GM19397 (cell line): ENCODE results near the gene DARS1.

Experiments
- ATAC-seq: cut with Tn5 transposase; IDR thresholded peaks from one replicate; pipeline ENCODE4 v1.9.1; 2021; ENCODE audit warnings: mild to moderate bottlenecking, moderate library complexity; ENCODE audit not compliant: unreplicated experiment

DARS1 gene

GRCh38 chr2:136016427-136016826 lies 31.0 kb upstream of the DARS1 start:
- ATAC-seq = no peak

- ATAC-seq = no peak
Measured at GRCh38 chr2:136015699-136016098, 30.3 kb upstream of the DARS1 start.

- no peak for ATAC-seq
Measured at GRCh38 chr2:136014411-136014810, 29.0 kb upstream of the DARS1 start.

DNA sequence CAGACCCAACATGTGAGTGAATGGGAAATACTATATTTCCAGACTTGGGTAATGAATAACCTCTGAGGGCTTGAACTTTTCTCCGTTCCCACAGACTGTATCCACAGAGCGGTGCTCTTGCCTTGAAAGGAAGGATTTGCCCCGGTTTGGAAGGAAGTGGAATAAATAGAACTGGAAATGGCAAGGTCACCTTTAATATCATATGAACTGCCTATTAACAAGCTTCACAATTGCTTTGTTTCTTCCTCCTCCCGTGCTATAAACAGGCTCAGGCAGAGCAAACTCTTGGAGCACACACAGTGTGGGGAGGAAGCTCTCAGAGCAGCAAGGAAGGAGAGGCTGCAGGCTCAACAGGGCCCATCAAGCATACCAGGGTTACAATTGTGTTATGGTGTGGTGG lies 28.5 kb upstream of the DARS1 start:
- ATAC-seq = no peak

- ATAC-seq = no peak
Measured at GRCh38 chr2:136013136-136013685, 27.8 kb upstream of the DARS1 start.

DNA sequence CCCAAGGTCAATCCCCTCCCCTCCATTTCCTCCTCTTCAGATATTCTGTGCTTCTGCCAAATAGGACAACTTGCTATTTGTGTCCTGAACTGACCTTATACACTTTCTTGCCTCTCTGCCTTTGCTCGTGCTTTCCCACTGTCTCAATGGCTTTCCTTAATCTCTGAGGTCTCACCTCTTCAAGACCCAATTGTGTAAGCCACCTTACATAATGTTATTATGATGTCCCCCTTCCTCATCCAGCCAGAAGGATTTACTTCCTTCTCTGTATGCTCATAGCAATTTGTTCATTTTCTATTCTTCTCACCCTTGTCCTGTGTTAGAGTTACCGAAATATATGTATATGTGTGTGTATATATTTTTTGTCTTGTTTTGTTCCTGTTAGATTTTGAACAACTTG lies 26.9 kb upstream of the DARS1 start:
- no peak for ATAC-seq

GRCh38 chr2:136010126-136010525 lies 24.7 kb upstream of the DARS1 start:
- no peak for ATAC-seq

DNA sequence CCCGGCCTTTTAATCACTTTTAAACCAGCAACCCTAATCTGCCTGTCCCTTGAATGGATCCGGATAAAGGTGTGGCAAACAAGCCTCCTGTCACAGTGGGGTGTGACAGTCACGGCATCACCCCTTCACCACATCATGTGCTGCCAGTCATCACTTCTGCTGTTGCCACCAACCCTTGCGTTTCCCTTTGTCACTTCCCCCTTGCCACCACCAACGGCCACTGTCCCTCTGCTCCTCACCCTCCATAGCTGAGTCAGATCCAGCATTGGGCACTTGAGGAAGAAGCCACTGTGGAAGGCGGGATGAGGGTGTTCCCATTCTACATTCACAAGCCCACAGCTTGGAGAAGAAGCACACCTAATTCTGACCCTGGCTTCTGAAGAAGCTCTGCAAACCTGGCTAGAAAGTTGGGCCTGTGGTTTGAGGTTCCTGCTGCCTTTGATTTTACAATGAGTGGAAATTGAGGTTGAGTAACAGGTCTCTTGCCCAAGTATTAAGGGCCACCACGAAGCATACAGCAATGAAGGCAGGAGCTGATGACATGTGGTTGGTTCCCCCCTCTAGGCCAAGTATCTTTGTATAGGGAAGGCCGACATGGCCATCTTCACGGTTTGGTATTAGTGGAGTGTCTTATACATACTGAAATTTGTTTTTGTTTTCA lies 22.9 kb upstream of the DARS1 start:
- ATAC-seq = no peak

DNA sequence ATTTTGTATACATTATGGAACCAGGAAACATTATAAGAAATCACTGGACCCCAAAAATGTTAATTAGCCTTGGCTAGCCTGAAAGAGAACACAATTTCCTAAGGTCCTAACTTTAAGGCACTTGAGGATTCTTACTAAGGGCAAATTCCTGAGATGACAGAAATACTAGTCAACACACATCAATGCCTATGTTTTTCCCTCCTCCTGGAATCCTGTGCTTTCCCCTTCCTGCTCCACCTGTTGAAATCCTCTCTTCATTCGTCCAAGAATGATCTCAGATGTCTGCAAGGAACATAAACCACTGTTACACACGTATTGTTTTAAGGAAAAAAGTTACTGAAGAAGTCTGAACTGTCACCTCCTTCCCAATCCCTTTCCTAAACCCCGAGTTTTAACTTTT lies 21.2 kb upstream of the DARS1 start:
- ATAC-seq = no peak

DNA sequence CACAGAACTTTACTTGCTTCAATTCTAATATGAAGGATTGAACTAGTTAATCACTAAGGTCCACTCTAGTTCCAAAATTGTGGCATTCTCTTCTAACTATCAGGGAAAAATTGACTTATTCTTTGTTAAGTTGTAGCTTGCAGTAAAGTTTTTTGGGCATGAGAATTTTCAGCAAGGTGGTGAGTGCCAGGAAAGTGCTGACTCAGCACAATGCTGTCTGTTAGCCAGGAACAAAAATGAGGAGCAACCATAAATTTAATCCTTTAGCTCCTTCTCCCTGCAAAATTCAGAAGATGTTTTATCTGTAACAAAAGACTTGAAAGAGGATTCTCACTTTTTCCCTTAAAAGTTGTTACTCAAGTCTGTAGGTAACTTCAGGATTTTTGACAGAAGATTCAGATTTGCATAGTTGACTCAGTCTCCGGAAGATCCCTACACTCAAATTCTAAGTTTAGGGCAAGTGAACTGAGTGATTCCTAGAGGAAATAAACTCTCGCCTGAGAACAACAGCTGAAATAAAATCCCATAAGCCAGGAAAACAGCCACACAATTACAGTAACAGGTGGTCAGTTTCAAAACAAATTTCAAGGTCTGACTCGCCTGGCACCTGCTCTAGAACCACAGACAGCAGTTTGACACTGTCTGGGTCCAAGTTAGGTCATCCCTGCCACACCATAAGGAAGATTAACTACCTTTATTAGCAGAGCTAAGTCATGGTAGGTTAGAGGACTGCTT lies 20.2 kb upstream of the DARS1 start:
- no peak for ATAC-seq

GRCh38 chr2:136004965-136005364 lies 19.5 kb upstream of the DARS1 start:
- no peak for ATAC-seq

DNA sequence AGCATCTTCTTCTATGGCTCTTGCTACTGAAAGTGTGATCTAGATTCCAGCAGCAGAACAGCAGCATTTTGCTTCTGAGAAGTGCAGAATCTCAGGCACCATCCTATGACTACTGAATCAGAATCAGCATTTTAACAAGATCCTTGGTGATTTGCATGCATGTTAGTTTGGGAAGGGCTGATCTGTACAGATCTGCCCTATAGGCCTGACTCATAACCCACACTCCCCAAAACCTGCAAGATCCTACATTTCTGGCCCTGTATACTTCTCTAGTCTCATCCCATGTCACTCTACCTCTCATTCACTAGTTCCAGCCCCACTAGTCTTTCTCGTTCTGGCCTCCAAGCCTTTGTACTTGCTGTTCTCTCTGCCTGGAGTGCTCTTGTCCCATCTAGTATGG lies 15.7 kb upstream of the DARS1 start:
- no peak for ATAC-seq

DNA sequence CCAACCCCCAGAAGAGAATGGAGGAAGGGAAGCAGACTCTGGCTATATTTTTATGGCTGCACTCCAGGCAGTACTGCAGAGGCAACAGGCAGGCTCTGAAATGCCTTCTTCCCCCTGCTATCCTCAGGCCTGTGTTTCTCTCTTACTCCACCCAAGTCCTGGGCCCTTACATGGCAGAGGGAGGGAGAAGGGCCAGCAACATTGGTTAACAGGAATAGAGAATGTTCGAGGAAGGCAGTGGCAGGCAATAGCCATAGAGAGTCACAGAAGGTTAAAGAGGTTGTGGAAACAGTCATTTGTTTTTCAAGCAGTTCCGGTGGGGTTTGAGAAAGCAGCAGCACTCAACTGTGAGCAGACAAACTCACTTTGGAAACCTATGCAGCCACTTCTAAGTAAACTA lies 15.1 kb upstream of the DARS1 start:
- no peak for ATAC-seq

- ATAC-seq = no peak
Measured at GRCh38 chr2:135999899-136000298, 14.5 kb upstream of the DARS1 start.

DNA sequence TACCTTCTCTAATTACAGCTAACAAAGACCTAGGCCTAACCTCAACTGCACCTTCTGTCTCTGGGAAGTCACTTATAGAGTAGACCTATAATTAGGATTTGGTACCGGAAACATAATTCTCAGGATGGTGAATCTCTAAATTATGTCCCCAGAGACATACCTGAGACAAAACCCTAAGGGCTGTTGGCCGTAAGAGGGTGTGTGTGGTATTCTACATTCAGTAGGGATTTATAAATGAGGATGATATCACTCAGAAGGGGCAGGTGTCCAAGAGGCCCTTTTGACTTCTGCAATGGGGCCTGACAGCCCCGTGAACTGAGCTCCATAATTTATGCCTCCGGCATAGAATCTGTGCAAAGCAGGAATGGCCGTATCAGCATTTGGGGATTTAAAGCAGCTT lies 13.5 kb upstream of the DARS1 start:
- ATAC-seq = no peak

DNA sequence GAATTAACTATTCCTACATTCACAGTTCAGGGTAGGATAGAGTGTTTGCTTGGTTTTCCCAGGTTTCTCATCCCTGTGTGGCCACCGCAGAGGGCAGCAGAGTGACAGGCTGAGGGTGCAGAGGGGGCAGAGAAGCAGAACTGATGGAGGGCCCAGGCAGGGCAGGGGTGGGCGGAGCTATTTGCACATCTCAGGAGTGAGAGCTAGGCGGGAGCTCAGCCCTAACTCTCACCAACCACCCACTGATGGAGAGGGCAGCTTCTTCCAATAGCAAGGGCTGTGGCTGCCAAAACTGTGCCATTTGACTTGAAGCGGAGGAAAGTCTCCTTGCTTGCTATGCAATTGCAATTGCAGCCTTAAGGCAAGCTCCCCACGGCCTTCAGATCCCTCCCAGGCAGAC lies 12.0 kb upstream of the DARS1 start:
- ATAC-seq = peak; percentile 63

- no peak for ATAC-seq
Measured at GRCh38 chr2:135996304-135996703, 10.9 kb upstream of the DARS1 start.

DNA sequence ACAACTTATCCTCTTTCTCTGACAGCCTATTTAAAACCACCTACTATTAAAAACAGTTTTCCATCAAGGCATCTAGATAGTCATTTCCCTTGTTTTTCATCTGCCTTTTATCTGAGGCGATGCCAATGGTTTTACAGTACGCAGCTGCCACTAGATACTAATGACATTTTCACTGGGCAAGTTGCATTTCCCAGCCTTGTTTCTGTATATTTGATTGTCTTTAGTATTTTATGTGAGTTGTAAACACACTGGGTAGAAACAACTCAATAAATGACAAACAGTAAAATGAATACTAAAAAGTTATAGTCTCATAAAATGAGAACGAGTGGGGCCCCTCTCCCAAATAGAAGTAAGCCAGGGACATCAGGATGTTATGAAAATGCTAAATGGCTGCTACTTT lies 8.9 kb upstream of the DARS1 start:
- no peak for ATAC-seq

GRCh38 chr2:135993421-135993820 lies 8.0 kb upstream of the DARS1 start:
- no peak for ATAC-seq

DNA sequence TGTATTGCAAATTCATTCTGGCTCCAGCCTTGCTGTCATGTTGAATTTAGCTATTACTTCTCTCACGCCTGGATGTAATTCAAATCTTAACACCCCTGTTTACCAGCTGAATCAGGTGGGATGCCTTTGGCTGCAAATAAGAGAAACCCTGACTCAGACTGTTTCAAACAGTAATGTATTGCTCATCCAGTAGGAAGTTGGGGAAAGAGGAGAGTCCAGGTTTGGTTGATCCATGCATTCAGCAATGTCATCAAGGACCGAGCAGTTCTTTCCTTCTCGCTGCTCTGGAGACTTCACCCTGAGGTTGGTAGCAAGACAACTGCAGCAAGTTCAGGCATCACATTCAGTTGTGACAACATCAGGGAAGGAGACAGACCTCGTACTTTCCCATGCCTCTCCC lies 6.4 kb upstream of the DARS1 start:
- ATAC-seq = no peak

- ATAC-seq = no peak
Measured at GRCh38 chr2:135987441-135987840, 2.0 kb upstream of the DARS1 start.

- no peak for ATAC-seq
Measured at GRCh38 chr2:135986507-135986906, 1.1 kb upstream of the DARS1 start.
